T-helper 2 cell treated with Interferon-gamma antibody and Interleukin-4, amounts not matched to agents 100 ng/mL and 5 ng/mL, for 36 hours (primary cell): ENCODE results near the gene L1CAM. TPM values are rescaled to one million over a fixed set of nuclear protein-coding genes. Genes with fewer than 3 reads are reported as not detected.

Source experiments
- intact Hi-C: fragments of 100-400 bp; cut with micrococcal nuclease; formaldehyde crosslinking; loops from one replicate; pipeline ENCODE4 v1.15.1; 2023
- total RNA-seq: library from RNA; stranded (reverse); gene quantifications from 2 replicates; pipeline ENCODE4 v1.2.3, GENCODE V29; 2022

Gene L1CAM
- total RNA-seq, 1 donor from 2014 or later, result 6.3 TPM

DNA sequence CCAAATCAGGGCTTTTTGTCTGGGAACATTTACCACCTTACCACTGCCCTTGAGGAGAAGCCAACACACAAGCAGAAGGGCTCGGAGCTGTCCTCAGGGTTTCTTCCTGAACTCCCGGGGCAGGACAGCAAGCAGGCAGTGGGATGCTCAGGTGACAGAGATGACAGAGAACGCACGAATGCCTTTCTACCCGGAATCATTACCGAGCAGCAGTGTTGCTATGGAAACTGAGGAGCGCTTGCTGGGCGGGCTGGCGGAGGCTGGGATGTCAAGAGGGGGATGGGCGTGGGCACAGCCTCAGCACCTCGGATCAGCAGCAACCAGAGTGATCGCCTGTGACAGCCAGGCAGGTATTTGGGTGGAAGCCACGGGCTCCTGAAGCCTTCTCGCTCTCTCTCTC lies 73.8 kb downstream of the L1CAM start:
- intact Hi-C loops, result loop anchor here (10.0 kb wide), 1 partner anchor 63 kb away; no protein-coding TSS in a partner anchor

Other genes starting within 250 kb of the L1CAM start
- gene DUSP9, start 239.0 kb downstream of the L1CAM start, total RNA-seq, result not detected in 2 replicates
- gene PNCK, start 212.4 kb downstream of the L1CAM start, total RNA-seq, result 0.32 TPM in 1 of 2 replicates, not detected in the other
- 1.0 and 1.4 TPM in 2 replicates for gene SLC6A8, start 198.2 kb downstream of the L1CAM start, total RNA-seq
- gene BCAP31, start 161.8 kb downstream of the L1CAM start, total RNA-seq, result 155 and 157 TPM in 2 replicates
- gene ABCD1, start 161.3 kb downstream of the L1CAM start, total RNA-seq, result 12.4 and 13.1 TPM in 2 replicates
- gene PLXNB3, start 121.9 kb downstream of the L1CAM start, total RNA-seq, result 1.2 and 1.9 TPM in 2 replicates
- gene SRPK3, start 105.1 kb downstream of the L1CAM start, total RNA-seq, result not detected in 2 replicates
- gene IDH3G, start 91.8 kb downstream of the L1CAM start, total RNA-seq, result 72.7 and 76.4 TPM in 2 replicates
- gene SSR4, start 91.5 kb downstream of the L1CAM start, total RNA-seq, result 287 and 297 TPM in 2 replicates
- gene PDZD4, start 55.6 kb downstream of the L1CAM start, total RNA-seq, result 0.68 and 0.70 TPM in 2 replicates
- not detected in 2 replicates for gene AVPR2, start 18.5 kb upstream of the L1CAM start, total RNA-seq
- 245 and 265 TPM in 2 replicates for gene ARHGAP4, start 40.1 kb upstream of the L1CAM start, total RNA-seq
- 92.1 and 94.4 TPM in 2 replicates for gene NAA10, start 48.9 kb upstream of the L1CAM start, total RNA-seq
- gene RENBP, start 58.5 kb upstream of the L1CAM start, total RNA-seq, result 10.6 and 12.3 TPM in 2 replicates
- gene HCFC1, start 85.6 kb upstream of the L1CAM start, total RNA-seq, result 115 and 119 TPM in 2 replicates
- gene TMEM187, start 86.6 kb upstream of the L1CAM start, total RNA-seq, result 4.9 and 5.9 TPM in 2 replicates
- gene IRAK1, start 133.7 kb upstream of the L1CAM start, total RNA-seq, result 136 and 144 TPM in 2 replicates
- 56.7 and 61.9 TPM in 2 replicates for gene MECP2, start 211.5 kb upstream of the L1CAM start, total RNA-seq